Lung (tissue), 12 donors: ENCODE measurements around the gene HIF1AN. TPM values are rescaled to one million over a fixed set of nuclear protein-coding genes. Genes with fewer than 3 reads are reported as not detected.
"Not testable (repeated sequence)": the region's sequence is repeated elsewhere in the genome, so short reads cannot be mapped to it uniquely, and the experiment has no call there.

ENCODE experiments used
- ATAC-seq: fragments of 200-7000 bp; cut with Tn5 transposase; one replicate; pipeline ENCODE4 v1.9.1; 2020; ENCODE audit warnings: moderate number of reproducible peaks; ENCODE audit not compliant: insufficient read depth, low FRiP score
- DNase-seq, 3 donors: peaks; one replicate each; pipeline ENCODE4 v3.0.0-alpha.2; 2013 to 2017
- H3K27ac ChIP-seq, 2 donors: one replicate each; pipeline ENCODE4 v1.5.1; 2013; ENCODE audit warnings: mild to moderate bottlenecking in 2 of 2, moderate library complexity in 2 of 2, control low read depth in 1 of 2, inconsistent platforms in 1 of 2, low read depth in 1 of 2, low read length in 1 of 2
- H3K27me3 ChIP-seq, 3 donors: one replicate each; pipeline ENCODE4 v1.5.1; 2013; ENCODE audit warnings: low read length in 2 of 3; ENCODE audit not compliant: control insufficient read depth in 3 of 3, insufficient read depth in 3 of 3
- H3K36me3 ChIP-seq, 4 donors: one replicate each; pipeline ENCODE4 v1.5.1; 2013; ENCODE audit warnings: low read length in 4 of 4, mild to moderate bottlenecking in 1 of 4, moderate library complexity in 1 of 4; ENCODE audit not compliant: control insufficient read depth in 4 of 4, insufficient read depth in 4 of 4
- H3K4me1 ChIP-seq, 5 donors: one replicate each; pipeline ENCODE4 v1.5.1; 2013; ENCODE audit warnings: low read length in 5 of 5, mild to moderate bottlenecking in 2 of 5, moderate library complexity in 1 of 5; ENCODE audit not compliant: control insufficient read depth in 5 of 5, insufficient read depth in 5 of 5
- H3K4me3 ChIP-seq: one replicate; pipeline ENCODE4 v1.5.1; 2013; ENCODE audit warnings: mild to moderate bottlenecking, control low read depth, moderate library complexity
- H3K9ac ChIP-seq, 2 donors: one replicate each; pipeline ENCODE4 v1.5.1; 2013; ENCODE audit warnings: low read length in 2 of 2, control low read depth in 1 of 2; ENCODE audit not compliant: insufficient read depth in 1 of 2
- H3K9me3 ChIP-seq, 4 donors: one replicate each; pipeline ENCODE4 v1.5.1; 2013; ENCODE audit warnings: low read length in 3 of 4, mild to moderate bottlenecking in 1 of 4, moderate library complexity in 1 of 4; ENCODE audit not compliant: control insufficient read depth in 4 of 4, insufficient read depth in 3 of 4
- WGBS, 2 donors: extraction: QIAGEN DNeasy Blood & Tissue Kit; methylation state at CpG; one replicate each; pipeline ENCODE4 v1.1.7; 2013; 5-methylcytosine and 5-hydroxymethylcytosine counted together
- polyA plus RNA-seq, 2 donors: library from polyadenylated mRNA; stranded (reverse); fragments of 200-250 nt; gene quantifications; one replicate each; pipeline ENCODE4 v1.2.1, GENCODE V29; 2013
- total RNA-seq, 2 donors: library from RNA; depleted of rRNA in 1 of 2; stranded (reverse); fragments of >200 nt in 1 of 2; gene quantifications; one replicate each; pipeline ENCODE4 v1.2.1, GENCODE V29; 2014 to 2021
- TF ChIP-seq, protein P1 (sequence below): IDR thresholded peaks from 2 replicates; pipeline ENCODE4 v1.5.1; 2012; ENCODE audit warnings: mild to moderate bottlenecking; ENCODE audit errors: control extremely low read depth, extremely low read depth
- donor health status: control.
- donor health status: control.
- donor health status: Bipolar disorder and iron deficiency.
- donor health status: healthy.
- donor health status: DM: yes; HTN: yes; CAD: no.

Gene HIF1AN
- total and polyA plus RNA-seq, 4 donors: 6.9 to 32.3 (median 13.6) TPM

DNA sequence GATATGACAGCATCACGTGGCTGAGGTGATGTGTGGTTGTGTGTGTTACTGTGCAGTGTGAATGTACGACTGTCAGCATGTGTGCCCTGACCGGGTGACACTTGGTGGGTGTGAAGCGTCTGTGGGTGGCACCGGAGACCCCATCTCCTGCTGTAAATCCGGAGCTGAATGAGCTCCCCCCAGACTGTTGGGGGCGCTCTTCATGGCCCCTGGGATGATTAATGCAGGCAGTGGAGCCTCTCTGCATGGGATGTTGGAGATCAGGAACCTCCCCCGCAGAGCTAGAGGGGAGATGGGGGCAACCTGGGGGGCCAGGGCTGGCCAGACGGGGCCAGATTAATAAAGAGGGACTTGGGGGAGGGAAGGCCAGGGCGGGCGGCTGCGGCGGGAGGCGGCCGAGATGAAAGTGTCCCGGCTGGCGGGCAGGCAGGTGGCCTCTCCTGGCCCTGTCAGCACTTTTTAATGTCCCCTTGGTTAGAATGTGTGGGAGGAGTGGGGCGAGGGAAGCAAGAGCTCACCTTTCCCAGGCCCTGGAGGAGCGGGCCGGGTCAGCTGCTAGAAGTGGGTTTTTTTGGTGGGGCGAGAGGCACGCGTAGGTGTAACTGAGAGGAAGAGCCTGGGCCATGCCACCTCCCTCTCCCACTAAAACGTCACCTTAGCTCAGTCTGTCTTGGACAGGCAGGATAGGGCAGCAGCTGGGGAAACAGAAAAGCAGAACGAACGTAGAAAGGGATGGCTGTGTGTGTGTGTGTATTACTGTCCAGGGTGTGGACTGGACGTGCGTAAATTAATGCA is 34.1 kb downstream of the HIF1AN start:
- H3K27me3 ChIP-seq: peaks cover 4 to 81% (median 45%) of the 10 kb centered on the region in 3 donors
- H3K4me3 ChIP-seq: no peak overlapping the region
- no peak overlapping the region for H3K27ac ChIP-seq
- TF ChIP-seq, protein P1, sequence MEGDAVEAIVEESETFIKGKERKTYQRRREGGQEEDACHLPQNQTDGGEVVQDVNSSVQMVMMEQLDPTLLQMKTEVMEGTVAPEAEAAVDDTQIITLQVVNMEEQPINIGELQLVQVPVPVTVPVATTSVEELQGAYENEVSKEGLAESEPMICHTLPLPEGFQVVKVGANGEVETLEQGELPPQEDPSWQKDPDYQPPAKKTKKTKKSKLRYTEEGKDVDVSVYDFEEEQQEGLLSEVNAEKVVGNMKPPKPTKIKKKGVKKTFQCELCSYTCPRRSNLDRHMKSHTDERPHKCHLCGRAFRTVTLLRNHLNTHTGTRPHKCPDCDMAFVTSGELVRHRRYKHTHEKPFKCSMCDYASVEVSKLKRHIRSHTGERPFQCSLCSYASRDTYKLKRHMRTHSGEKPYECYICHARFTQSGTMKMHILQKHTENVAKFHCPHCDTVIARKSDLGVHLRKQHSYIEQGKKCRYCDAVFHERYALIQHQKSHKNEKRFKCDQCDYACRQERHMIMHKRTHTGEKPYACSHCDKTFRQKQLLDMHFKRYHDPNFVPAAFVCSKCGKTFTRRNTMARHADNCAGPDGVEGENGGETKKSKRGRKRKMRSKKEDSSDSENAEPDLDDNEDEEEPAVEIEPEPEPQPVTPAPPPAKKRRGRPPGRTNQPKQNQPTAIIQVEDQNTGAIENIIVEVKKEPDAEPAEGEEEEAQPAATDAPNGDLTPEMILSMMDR: no peak
- no peak for DNase-seq
- peaks cover 0 to 12% (median 0%) of the 10 kb centered on the region in 4 donors for H3K9me3 ChIP-seq
- no peaks in the 10 kb centered on the region for H3K4me1 ChIP-seq
- ATAC-seq: no peak
- H3K36me3 ChIP-seq: no peaks in the 10 kb centered on the region
- H3K9ac ChIP-seq: no peak overlapping the region
- 20 to 22% methylated on average over 28 of the region's 28 CpGs for WGBS, 2 donors

DNA sequence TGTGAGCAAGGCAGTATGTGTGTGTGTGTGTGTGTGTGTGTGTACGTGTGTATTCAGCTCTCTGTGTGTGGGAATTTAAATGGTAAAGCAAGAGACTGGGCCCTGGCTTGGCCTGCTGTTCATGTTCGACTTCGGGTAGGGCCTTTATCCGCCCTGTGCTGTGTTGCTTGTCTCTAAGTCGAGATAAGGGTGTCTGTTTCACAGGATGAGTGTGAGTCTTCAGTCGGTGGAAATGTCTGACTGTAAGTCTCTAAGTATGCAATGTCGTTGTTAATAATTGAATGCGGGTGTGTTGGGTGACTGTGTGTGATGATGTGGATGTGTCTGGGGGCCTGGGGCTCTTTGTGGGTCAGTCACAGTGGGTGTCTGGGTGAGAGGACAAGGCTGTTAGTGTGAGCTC is 34.8 kb downstream of the HIF1AN start:
- TF ChIP-seq, protein P1: no peak
- peaks cover 4 to 75% (median 41%) of the 10 kb centered on the region in 3 donors for H3K27me3 ChIP-seq

DNA sequence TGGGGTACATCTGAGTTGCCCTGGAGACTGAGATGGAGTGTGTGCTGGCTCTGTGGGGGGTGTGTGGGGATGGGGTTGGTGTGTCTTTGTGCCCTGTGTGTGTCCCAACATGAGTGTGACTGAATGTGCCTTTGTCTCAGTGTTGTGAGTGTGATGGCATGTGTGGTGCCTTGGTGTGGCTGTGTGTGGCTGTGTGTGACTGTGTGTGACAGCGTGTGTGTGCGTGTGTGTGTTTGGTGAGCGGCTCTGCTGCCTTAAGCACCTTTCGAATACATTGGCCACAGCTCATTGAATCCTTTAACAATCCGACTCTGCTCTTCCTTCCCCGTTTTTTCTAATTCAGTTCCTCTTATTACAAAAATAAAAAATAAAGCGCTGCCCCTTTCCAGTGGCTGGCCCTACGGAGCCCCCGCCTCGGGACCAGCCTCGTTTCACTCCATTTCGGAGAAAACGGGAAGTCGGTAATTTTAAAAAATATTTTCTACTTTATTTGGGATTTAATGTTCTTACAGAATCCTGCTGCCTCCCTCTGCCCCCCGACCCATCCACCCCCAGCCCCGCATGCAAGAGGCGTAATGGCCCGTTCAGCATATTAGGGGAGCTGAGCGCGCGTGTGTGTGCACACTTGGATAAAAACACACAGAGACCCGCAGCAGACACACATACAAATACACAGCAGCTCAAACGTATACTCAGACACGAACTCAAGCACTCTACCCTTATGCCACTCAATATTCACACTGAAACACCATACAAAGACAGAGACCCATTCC is 35.5 kb downstream of the HIF1AN start:
- TF ChIP-seq, protein P1: no peak
- Histone ChIP-seq H3K27ac (no peak overlapping the region), H3K9ac (peak overlapping the region in 1 of 2 donors; percentile 25), H3K4me3 (no peak overlapping the region), H3K9me3 (peaks cover 0 to 12% (median 0%) of the 10 kb centered on the region in 4 donors), H3K4me1 (no peaks in the 10 kb centered on the region), H3K27me3 (peaks cover 4 to 73% (median 40%) of the 10 kb centered on the region in 3 donors), H3K36me3 (no peaks in the 10 kb centered on the region)
- 75 to 76% methylated on average over 24 of the region's 24 CpGs for WGBS, 2 donors
- DNase-seq (no peak), ATAC-seq (no peak)

More for the DNA sequence above, 34.8 kb downstream of the HIF1AN start:
- Histone ChIP-seq H3K9me3 (peaks cover 0 to 12% (median 0%) of the 10 kb centered on the region in 4 donors), H3K27ac (no peak overlapping the region), H3K9ac (peak overlapping the region in 1 of 2 donors; percentile 25), H3K4me3 (no peak overlapping the region), H3K4me1 (no peaks in the 10 kb centered on the region), H3K36me3 (no peaks in the 10 kb centered on the region)
- 58 to 78% methylated on average over 8 of the region's 8 CpGs for WGBS, 2 donors
- DNase-seq (no peak), ATAC-seq (no peak)

DNA sequence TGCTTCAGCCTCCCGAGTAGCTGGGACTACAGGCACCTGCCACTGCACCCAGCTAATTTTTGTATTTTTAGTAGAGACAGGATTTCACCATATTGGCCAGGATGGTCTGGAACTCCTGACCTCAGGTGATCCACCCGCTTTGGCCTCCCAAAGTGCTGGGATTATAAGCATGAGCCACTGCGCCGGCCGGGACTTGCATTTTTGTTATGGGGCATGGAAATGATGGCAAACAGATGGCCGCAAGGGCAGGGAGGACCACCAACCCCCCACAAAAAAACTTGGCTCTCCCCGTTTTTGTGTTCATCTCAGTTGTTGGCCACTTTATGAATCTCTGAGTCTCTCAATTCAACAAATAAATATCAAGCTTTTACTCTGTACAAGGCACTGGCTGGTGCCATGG is 39.4 kb downstream of the HIF1AN start:
- not testable (repeated sequence) for H3K4me3 ChIP-seq, H3K4me1 ChIP-seq, H3K36me3 ChIP-seq, H3K9me3 ChIP-seq, DNase-seq, H3K27ac ChIP-seq, ATAC-seq, H3K9ac ChIP-seq
- WGBS, 2 donors: 80 to 82% methylated on average over 7 of the region's 7 CpGs
- peaks cover 4 to 56% (median 19%) of the 10 kb centered on the region in 3 donors for H3K27me3 ChIP-seq
